Endodermal cell (in vitro differentiated cells): ENCODE measurements around the gene BACE1. TPM values are rescaled to one million over a fixed set of nuclear protein-coding genes. Genes with fewer than 3 reads are reported as not detected.

ENCODE experiments used
- DNase-seq: peaks from one replicate; pipeline ENCODE4 v3.0.0-alpha.2; 2017
- H3K27ac ChIP-seq: 2 replicates; pipeline ENCODE4 v1.5.1; 2013; ENCODE audit warnings: mild to moderate bottlenecking, low read depth, low read length, moderate library complexity
- H3K27me3 ChIP-seq: 2 replicates; pipeline ENCODE4 v1.6.1; 2013; ENCODE audit warnings: mild to moderate bottlenecking, low read length, moderate library complexity; ENCODE audit not compliant: insufficient read depth, control insufficient read depth, poor library complexity, severe bottlenecking
- H3K36me3 ChIP-seq: 2 replicates; pipeline ENCODE4 v1.7.0; 2013; ENCODE audit warnings: mild to moderate bottlenecking, low read length, moderate library complexity; ENCODE audit not compliant: control insufficient read depth, insufficient read depth
- H3K4me1 ChIP-seq: one replicate; pipeline ENCODE4 v1.7.0; 2013; ENCODE audit warnings: low read length; ENCODE audit not compliant: control insufficient read depth, insufficient read depth
- H3K4me3 ChIP-seq: 2 replicates; pipeline ENCODE4 v1.5.1; 2013; ENCODE audit warnings: mild to moderate bottlenecking, low read length, moderate library complexity
- H3K9ac ChIP-seq: 2 replicates; pipeline ENCODE4 v1.6.1; 2013; ENCODE audit warnings: mild to moderate bottlenecking, low read length, moderate library complexity; ENCODE audit not compliant: poor library complexity, severe bottlenecking; ENCODE audit errors: extremely low read depth
- H3K9me3 ChIP-seq: 2 replicates; pipeline ENCODE4 v1.6.1; 2013; ENCODE audit warnings: mild to moderate bottlenecking, low read length, moderate library complexity; ENCODE audit not compliant: control insufficient read depth
- H3K27ac Mint-ChIP-seq: 2 replicates; pipeline ENCODE4 v1.8.0; 2020; ENCODE audit warnings: mixed read lengths
- H3K27me3 Mint-ChIP-seq: 2 replicates; pipeline ENCODE4 v1.8.0; 2021; ENCODE audit warnings: mild to moderate bottlenecking, mixed read lengths; ENCODE audit not compliant: insufficient read depth
- H3K36me3 Mint-ChIP-seq: 2 replicates; pipeline ENCODE4 v1.8.0; 2020; ENCODE audit warnings: low read depth, mixed read lengths
- H3K4me1 Mint-ChIP-seq: 2 replicates; pipeline ENCODE4 v1.8.0; 2020; ENCODE audit warnings: mixed read lengths
- H3K4me3 Mint-ChIP-seq: 2 replicates; pipeline ENCODE4 v1.8.0; 2020; ENCODE audit warnings: mild to moderate bottlenecking, moderate library complexity, mixed read lengths
- H3K9me3 Mint-ChIP-seq: 2 replicates; pipeline ENCODE4 v1.8.0; 2020; ENCODE audit warnings: mild to moderate bottlenecking, mixed read lengths
- WGBS, 2 experiments: methylation state at CpG; one replicate each; pipeline versions ENCODE4 v1.1.5 to v1.1.7; 2013; ENCODE audit warnings: missing lambda C conversion rate in 2 of 2, mixed read lengths in 1 of 2; ENCODE audit not compliant: insufficient coverage in 1 of 2, insufficient read length in 1 of 2; 5-methylcytosine and 5-hydroxymethylcytosine counted together
- total RNA-seq, 2 donors: library from RNA; stranded (reverse); fragmentation: NEBNext Ultra II Directional in 1 of 2; extraction: Animal tissue kit (Norgen Biotek cat#: 25700) in 1 of 2; gene quantifications; 2 replicates in 1 of 2; 3 replicates in 1 of 2; pipeline ENCODE4 v1.2.1, GENCODE V29; 2021
- TF ChIP-seq, protein P1 (sequence below): fragments of 200-600 bp; sonication (generic); conservative IDR thresholded peaks from 2 replicates; pipeline ENCODE4 v1.5.0; 2021; ENCODE audit warnings: antibody characterized with exemption, mild to moderate bottlenecking

Gene BACE1
- total RNA-seq, 2 donors from 2014 or later, result 20.8 to 21.7 TPM

GRCh38 chr11:117255966-117256365 is 60.1 kb downstream of the BACE1 start:
- H3K27me3 Mint-ChIP-seq, result no peaks in the 10 kb centered on the region
- Histone ChIP-seq H3K36me3 (peaks cover 43% of the 10 kb centered on the region), H3K9me3 (no peaks in the 10 kb centered on the region), H3K4me3 (no peak overlapping the region), H3K27me3 (no peaks in the 10 kb centered on the region), H3K9ac (no peak overlapping the region), H3K4me1 (no peaks in the 10 kb centered on the region), H3K27ac (no peak overlapping the region)
- peaks cover 67% of the 10 kb centered on the region for H3K36me3 Mint-ChIP-seq
- H3K4me1 Mint-ChIP-seq, result peaks cover 2% of the 10 kb centered on the region
- no peaks in the 10 kb centered on the region for H3K9me3 Mint-ChIP-seq
- no peak overlapping the region for H3K27ac Mint-ChIP-seq
- 96 to 100% methylated on average over 2 to 3 of the region's 3 CpGs for WGBS, 2 experiments
- TF ChIP-seq, protein P1, sequence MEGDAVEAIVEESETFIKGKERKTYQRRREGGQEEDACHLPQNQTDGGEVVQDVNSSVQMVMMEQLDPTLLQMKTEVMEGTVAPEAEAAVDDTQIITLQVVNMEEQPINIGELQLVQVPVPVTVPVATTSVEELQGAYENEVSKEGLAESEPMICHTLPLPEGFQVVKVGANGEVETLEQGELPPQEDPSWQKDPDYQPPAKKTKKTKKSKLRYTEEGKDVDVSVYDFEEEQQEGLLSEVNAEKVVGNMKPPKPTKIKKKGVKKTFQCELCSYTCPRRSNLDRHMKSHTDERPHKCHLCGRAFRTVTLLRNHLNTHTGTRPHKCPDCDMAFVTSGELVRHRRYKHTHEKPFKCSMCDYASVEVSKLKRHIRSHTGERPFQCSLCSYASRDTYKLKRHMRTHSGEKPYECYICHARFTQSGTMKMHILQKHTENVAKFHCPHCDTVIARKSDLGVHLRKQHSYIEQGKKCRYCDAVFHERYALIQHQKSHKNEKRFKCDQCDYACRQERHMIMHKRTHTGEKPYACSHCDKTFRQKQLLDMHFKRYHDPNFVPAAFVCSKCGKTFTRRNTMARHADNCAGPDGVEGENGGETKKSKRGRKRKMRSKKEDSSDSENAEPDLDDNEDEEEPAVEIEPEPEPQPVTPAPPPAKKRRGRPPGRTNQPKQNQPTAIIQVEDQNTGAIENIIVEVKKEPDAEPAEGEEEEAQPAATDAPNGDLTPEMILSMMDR, result no peak
- no peak for DNase-seq
- H3K4me3 Mint-ChIP-seq, result no peak overlapping the region

DNA sequence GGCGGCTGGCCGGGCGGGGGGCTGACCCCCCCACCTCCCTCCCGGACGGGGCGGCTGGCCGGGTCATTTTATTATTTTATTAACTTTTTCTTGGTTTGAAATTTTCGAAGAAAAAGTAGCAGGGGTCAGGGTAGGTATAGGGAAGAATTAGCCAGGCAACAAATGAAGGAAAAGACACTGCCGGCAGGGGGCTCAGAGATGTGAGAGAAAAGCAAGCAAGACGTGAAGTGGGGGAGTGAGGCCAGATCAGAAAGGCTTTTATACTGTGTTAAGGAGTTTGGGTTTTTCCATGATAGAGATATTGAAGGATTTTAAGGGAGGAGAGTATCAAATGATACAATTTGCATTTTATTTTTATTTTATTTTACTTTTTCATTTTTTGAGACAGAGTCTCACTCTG is 64.5 kb downstream of the BACE1 start:
- Histone ChIP-seq H3K27ac (no peak overlapping the region), H3K27me3 (no peaks in the 10 kb centered on the region), H3K36me3 (peaks cover 41% of the 10 kb centered on the region), H3K4me1 (no peaks in the 10 kb centered on the region), H3K4me3 (no peak overlapping the region), H3K9ac (no peak overlapping the region), H3K9me3 (no peaks in the 10 kb centered on the region)
- Mint-ChIP-seq H3K4me3 (no peak overlapping the region), H3K9me3 (no peaks in the 10 kb centered on the region), H3K27ac (no peak overlapping the region), H3K4me1 (peaks cover 2% of the 10 kb centered on the region), H3K27me3 (no peaks in the 10 kb centered on the region), H3K36me3 (peaks cover 61% of the 10 kb centered on the region)
- DNase-seq, result no peak
- 84 to 86% methylated on average over 3 of the region's 10 CpGs for WGBS, 2 experiments
- TF ChIP-seq, protein P1, result peak; percentile 24

- Mint-ChIP-seq H3K36me3 (peaks cover 60% of the 10 kb centered on the region), H3K4me1 (peaks cover 2% of the 10 kb centered on the region)
- 83 to 97% methylated on average over 4 of the region's 4 CpGs for WGBS, 2 experiments
These were observed 66.5 kb downstream of the BACE1 start for GRCh38 chr11:117249571-117249970.

More at GRCh38 chr11:117249571-117249970, 66.5 kb downstream of the BACE1 start:
- DNase-seq, result no peak
- H3K27ac ChIP-seq, result no peak overlapping the region
- Mint-ChIP-seq H3K27ac (peak overlapping the region; percentile 40), H3K9me3 (no peaks in the 10 kb centered on the region), H3K27me3 (no peaks in the 10 kb centered on the region), H3K4me3 (no peak overlapping the region)
- H3K9ac ChIP-seq, result no peak overlapping the region
- TF ChIP-seq, protein P1, result no peak
- H3K4me1 ChIP-seq, result no peaks in the 10 kb centered on the region
- H3K36me3 ChIP-seq, result peaks cover 49% of the 10 kb centered on the region
- no peaks in the 10 kb centered on the region for H3K27me3 ChIP-seq
- H3K9me3 ChIP-seq, result no peaks in the 10 kb centered on the region
- H3K4me3 ChIP-seq, result no peak overlapping the region
